NK-92 treated with Interleukin-12 subunit alpha and Interleukin-12 subunit beta, amount 100 ng/mL, for 24 hours (cell line): ENCODE results near the gene SST.

Experiments
- DNase-seq: peaks from one replicate; lab custom pipeline; 2025; lab: John Stamatoyannopoulos, UW

SST gene

DNA sequence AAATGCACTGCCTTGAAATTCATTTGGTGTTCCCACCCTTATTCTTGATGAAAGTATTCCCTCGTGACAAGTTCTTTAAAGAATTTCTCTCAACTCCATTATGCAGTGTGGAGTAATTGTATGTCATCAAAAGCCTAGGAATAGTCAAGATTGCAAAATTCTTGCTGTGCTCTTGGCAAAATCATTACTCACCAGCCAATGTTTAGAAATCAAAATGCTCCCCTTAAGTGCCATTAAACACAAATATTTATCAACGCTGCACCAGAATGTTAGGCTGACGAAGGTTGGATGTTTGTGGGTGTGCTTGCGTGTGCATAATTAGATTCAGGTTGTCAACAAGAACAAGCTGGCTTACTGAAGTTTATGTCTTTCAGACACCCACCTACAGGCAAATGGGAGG, 40.5 kb downstream of the SST start:
- DNase-seq, result no peak

- no peak for DNase-seq
These were observed 42.0 kb downstream of the SST start for GRCh38 chr3:187628169-187628568.

- no peak for DNase-seq
These were observed 43.6 kb downstream of the SST start for GRCh38 chr3:187626581-187626980.

DNA sequence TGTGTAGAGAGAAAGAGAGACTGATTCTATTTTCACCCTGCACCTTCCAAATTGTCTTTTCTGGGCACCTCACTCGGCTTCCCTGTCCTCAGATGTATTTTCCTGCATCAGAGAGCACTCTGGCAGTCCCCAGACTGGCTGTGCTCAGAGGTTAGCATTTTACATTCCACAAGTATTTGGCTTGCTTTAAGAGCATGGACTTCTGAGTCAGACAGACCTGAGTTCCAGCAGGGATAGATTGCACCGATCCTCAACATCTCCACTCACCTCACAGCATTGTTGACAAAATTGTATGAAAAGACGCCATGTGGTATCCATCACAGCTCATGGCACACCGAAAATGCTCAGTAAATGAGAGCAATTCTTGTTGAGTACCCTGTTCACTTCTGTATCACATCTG, 45.6 kb downstream of the SST start:
- no peak for DNase-seq

DNA sequence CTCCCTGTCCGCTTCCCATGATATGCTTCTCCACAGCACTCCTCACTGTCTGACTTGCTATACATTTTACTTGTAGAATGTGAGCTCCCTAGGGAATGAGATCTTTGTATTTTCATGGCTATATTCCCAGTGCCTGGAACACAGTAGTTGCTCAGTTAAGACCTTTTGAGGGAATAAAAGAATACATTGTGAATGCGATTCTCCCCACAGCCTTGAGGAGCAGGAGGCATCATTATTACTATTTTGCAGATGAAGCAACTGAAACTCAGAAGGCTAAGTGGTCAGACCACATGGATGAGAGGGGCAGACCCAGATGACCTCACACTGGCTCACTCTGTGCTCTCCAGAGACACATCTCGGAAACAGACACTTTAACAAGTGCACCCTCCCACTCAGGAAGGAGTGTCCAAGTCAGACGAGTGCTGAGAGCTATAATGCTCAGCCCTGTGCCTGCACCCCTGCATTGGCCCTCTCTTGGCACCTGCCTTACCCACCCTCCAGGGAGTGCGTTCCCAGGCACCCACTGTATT, 46.8 kb downstream of the SST start:
- DNase-seq, result no peak

DNA sequence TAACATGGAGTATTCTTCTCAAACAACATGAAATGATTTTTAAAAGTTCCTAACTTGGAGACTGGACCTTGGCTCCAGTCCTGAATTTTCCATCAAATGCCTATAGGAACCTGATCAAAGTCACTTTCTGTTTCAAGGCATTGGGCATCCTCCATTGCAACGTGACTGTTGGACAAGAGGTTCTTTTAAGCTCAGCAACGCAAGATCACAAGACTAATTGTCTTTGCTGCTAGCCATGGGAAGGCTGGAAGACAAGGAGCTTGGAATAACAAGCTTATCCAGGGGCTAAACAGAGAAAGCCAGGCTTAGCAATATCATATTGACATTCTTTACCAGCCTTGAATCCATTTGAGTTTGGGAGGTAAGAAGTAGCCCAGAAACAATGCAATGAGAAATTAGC, 48.3 kb downstream of the SST start:
- DNase-seq, result no peak

- no peak for DNase-seq
These were observed 50.7 kb downstream of the SST start for GRCh38 chr3:187619461-187619860.
